H1 (cell line): ENCODE measurements around the gene GUCA2B. TPM values are rescaled to one million over a fixed set of nuclear protein-coding genes. Genes with fewer than 3 reads are reported as not detected.

Source experiments
- CTCF ChIA-PET: fragments of 300-600 bp; sonication (Branson Sonifier 250); formaldehyde crosslinking; loops from one replicate; lab custom pipeline; 2021; ENCODE audit not compliant: partially characterized antibody; lab: Charles Lee
- POLR2A ChIA-PET: fragments of 300-600 bp; sonication (Branson Sonifier 250); formaldehyde crosslinking; loops from one replicate; lab custom pipeline; 2021; ENCODE audit warnings: inconsistent platforms; ENCODE audit not compliant: partially characterized antibody; lab: Charles Lee
- DNase-seq, 2 experiments: peaks; one replicate each; pipeline versions ENCODE4 v3.0.0 to v3.0.0-alpha.2; 2010 to 2022; ENCODE audit warnings: low spot score in 2 of 2, low read depth in 1 of 2, mixed read lengths in 1 of 2
- FAIRE-seq: peaks from 2 replicates; lab custom pipeline; 2011; peaks lifted over from hg19 to GRCh38; lab: Jason Lieb, UNC
- H2AFZ ChIP-seq: 2 replicates; pipeline ENCODE4 v1.8.1; 2012; ENCODE audit warnings: low read length, inconsistent platforms
- H2AK5ac ChIP-seq: 2 replicates; pipeline ENCODE4 v1.6.1; 2013; ENCODE audit warnings: low read depth, low read length
- H2BK120ac ChIP-seq: replicated peaks from 2 replicates; pipeline ENCODE3; 2013; ENCODE audit warnings: low read depth, low read length, inconsistent platforms
- H2BK12ac ChIP-seq: 2 replicates; pipeline ENCODE4 v1.6.1; 2013; ENCODE audit warnings: low read depth, low read length
- H2BK15ac ChIP-seq: 2 replicates; pipeline ENCODE4 v1.6.1; 2013; ENCODE audit warnings: low read length
- H2BK20ac ChIP-seq: 2 replicates; pipeline ENCODE4 v1.6.1; 2013; ENCODE audit warnings: low read length
- H2BK5ac ChIP-seq: 2 replicates; pipeline ENCODE4 v1.6.1; 2013; ENCODE audit warnings: low read depth, low read length
- H3K14ac ChIP-seq: 2 replicates; pipeline ENCODE4 v1.6.1; 2013; ENCODE audit warnings: inconsistent platforms; ENCODE audit not compliant: insufficient read length
- H3K18ac ChIP-seq: 2 replicates; pipeline ENCODE4 v1.6.1; 2013; ENCODE audit warnings: low read length; ENCODE audit errors: extremely low read depth
- H3K23ac ChIP-seq: 2 replicates; pipeline ENCODE4 v1.6.1; 2013; ENCODE audit warnings: inconsistent platforms; ENCODE audit not compliant: insufficient read length
- H3K23me2 ChIP-seq: 2 replicates; pipeline ENCODE4 v1.6.1; 2013; ENCODE audit warnings: low read depth, low read length
- H3K27ac ChIP-seq: 2 replicates; pipeline ENCODE4 v1.6.1; 2011; ENCODE audit warnings: low read depth, low read length, inconsistent platforms
- H3K27me3 ChIP-seq, 4 experiments: replicated peaks in 1 of 4; 1 replicate in 1 of 4; 2 replicates in 3 of 4; pipeline versions ENCODE4 v1.6.1 to v1.8.1; 2011 to 2013; ENCODE audit warnings: low read length in 3 of 4, mild to moderate bottlenecking in 3 of 4, inconsistent platforms in 2 of 4, mixed read lengths in 2 of 4, moderate library complexity in 1 of 4; ENCODE audit not compliant: control insufficient read depth in 3 of 4, insufficient read depth in 3 of 4; ENCODE audit errors: extremely low read depth in 1 of 4
- H3K36me3 ChIP-seq, 4 experiments: 2 replicates each; pipeline versions ENCODE4 v1.6.1 to v1.8.1; 2011 to 2013; ENCODE audit warnings: mild to moderate bottlenecking in 4 of 4, low read length in 3 of 4, moderate library complexity in 2 of 4, control low read depth in 1 of 4, inconsistent platforms in 1 of 4; ENCODE audit not compliant: insufficient read depth in 4 of 4, control insufficient read depth in 2 of 4
- H3K4ac ChIP-seq: replicated peaks from 2 replicates; pipeline ENCODE3; 2013; ENCODE audit warnings: low read length, low read depth, mixed read lengths, inconsistent platforms; ENCODE audit not compliant: insufficient read length
- H3K4me1 ChIP-seq, 4 experiments: replicated peaks in 1 of 4; 1 replicate in 1 of 4; 2 replicates in 3 of 4; pipeline versions ENCODE4 v1.6.1 to v1.8.1; 2011 to 2013; ENCODE audit warnings: low read length in 3 of 4, inconsistent platforms in 2 of 4, mixed read lengths in 1 of 4; ENCODE audit not compliant: insufficient read depth in 4 of 4, control insufficient read depth in 3 of 4
- H3K4me2 ChIP-seq, 2 experiments: 2 replicates each; pipeline versions ENCODE4 v1.6.1 to v1.8.1; 2011 to 2013; ENCODE audit warnings: low read depth in 2 of 2, low read length in 2 of 2, control low read depth in 1 of 2, inconsistent platforms in 1 of 2, mild to moderate bottlenecking in 1 of 2; ENCODE audit not compliant: insufficient read depth in 1 of 2
- H3K4me3 ChIP-seq, 4 experiments: fragments of 200-600, 300-600 bp in 1 of 4; sonication (generic), shearing (Covaris generic), sonication (Bioruptor Twin) in 1 of 4; 2 replicates each; pipeline versions ENCODE4 v1.5.1 to v1.8.1; 2011 to 2016; ENCODE audit warnings: low read length in 4 of 4, low read depth in 3 of 4, control low read depth in 2 of 4, inconsistent platforms in 2 of 4, mild to moderate bottlenecking in 2 of 4, mixed read lengths in 1 of 4, moderate library complexity in 1 of 4; ENCODE audit not compliant: insufficient read depth in 2 of 4; ENCODE audit errors: extremely low read depth in 1 of 4
- H3K56ac ChIP-seq: replicated peaks from 2 replicates; pipeline ENCODE3; 2013; ENCODE audit warnings: low read depth, mild to moderate bottlenecking, mixed read lengths, low read length, inconsistent platforms; ENCODE audit not compliant: insufficient read length
- H3K79me1 ChIP-seq: 2 replicates; pipeline ENCODE4 v1.6.1; 2013; ENCODE audit warnings: low read depth, low read length, control low read depth
- H3K79me2 ChIP-seq, 2 experiments: 2 replicates each; pipeline versions ENCODE4 v1.6.1 to v1.8.1; 2012 to 2013; ENCODE audit warnings: low read length in 2 of 2, mild to moderate bottlenecking in 2 of 2, inconsistent platforms in 1 of 2; ENCODE audit not compliant: insufficient read depth in 2 of 2, control insufficient read depth in 1 of 2
- H3K9ac ChIP-seq, 4 experiments: replicated peaks in 1 of 4; 1 replicate in 1 of 4; 2 replicates in 3 of 4; pipeline versions ENCODE4 v1.6.1 to v1.8.1; 2011 to 2013; ENCODE audit warnings: low read depth in 3 of 4, low read length in 3 of 4, control low read depth in 2 of 4, mild to moderate bottlenecking in 2 of 4, moderate library complexity in 2 of 4, inconsistent platforms in 1 of 4; ENCODE audit errors: extremely low read depth in 1 of 4
- H3K9me3 ChIP-seq, 2 experiments: 2 replicates each; pipeline versions ENCODE4 v1.6.1 to v1.8.1; 2012 to 2013; ENCODE audit warnings: mild to moderate bottlenecking in 2 of 2, moderate library complexity in 2 of 2, control low read depth in 1 of 2, inconsistent platforms in 1 of 2, low read depth in 1 of 2, low read length in 1 of 2, mixed read lengths in 1 of 2; ENCODE audit not compliant: insufficient read depth in 2 of 2
- H4K20me1 ChIP-seq, 2 experiments: replicated peaks in 1 of 2; 2 replicates each; pipeline versions ENCODE3 to v1.8.1; 2011 to 2013; ENCODE audit warnings: inconsistent platforms in 2 of 2, low read length in 2 of 2, mild to moderate bottlenecking in 1 of 2; ENCODE audit not compliant: insufficient read depth in 2 of 2, control insufficient read depth in 1 of 2
- H4K5ac ChIP-seq: 2 replicates; pipeline ENCODE4 v1.6.1; 2013; ENCODE audit warnings: low read length, low read depth, mixed read lengths, inconsistent platforms; ENCODE audit not compliant: insufficient read length
- H4K8ac ChIP-seq: 2 replicates; pipeline ENCODE4 v1.8.0; 2013; ENCODE audit warnings: mild to moderate bottlenecking, moderate library complexity, low read length, inconsistent platforms; ENCODE audit not compliant: insufficient read depth; ENCODE audit errors: extremely low read depth
- H4K91ac ChIP-seq: replicated peaks from 2 replicates; pipeline ENCODE3; 2013; ENCODE audit warnings: low read length, mixed read lengths, inconsistent platforms; ENCODE audit not compliant: insufficient read length
- BRCA1 ChIP-seq: IDR thresholded peaks from 2 replicates; pipeline ENCODE4 v1.6.1; 2012; ENCODE audit warnings: low read depth, low read length, improper control_type of control experiment
- CBX5 ChIP-seq: fragments of 300-800, 300-1000 bp; sonication (generic); IDR thresholded peaks from 2 replicates; pipeline ENCODE4 v1.7.1; 2016; ENCODE audit warnings: antibody characterized with exemption, low read length, low read depth
- CHD2 ChIP-seq: IDR thresholded peaks from 2 replicates; pipeline ENCODE4 v1.6.1; 2012; ENCODE audit warnings: low read length, improper control_type of control experiment
- EP300 ChIP-seq, 2 experiments: IDR thresholded peaks; 1 replicate in 1 of 2; 2 replicates in 1 of 2; pipeline ENCODE4 v1.6.1; 2011 to 2012; ENCODE audit warnings: low read depth in 2 of 2, low read length in 2 of 2, mild to moderate bottlenecking in 2 of 2, borderline replicate concordance in 1 of 2, inconsistent platforms in 1 of 2, moderate library complexity in 1 of 2
- EZH2 ChIP-seq: fragments of 200-600 bp; sonication (generic); IDR thresholded peaks from 2 replicates; pipeline ENCODE4 v1.7.1; 2012; ENCODE audit warnings: low read depth, mild to moderate bottlenecking, moderate library complexity, low read length, inconsistent platforms; ENCODE audit not compliant: severe bottlenecking
- GABPA ChIP-seq: IDR thresholded peaks from 2 replicates; pipeline ENCODE4 v1.6.1; 2011; ENCODE audit warnings: mild to moderate bottlenecking, low read length, moderate library complexity, borderline replicate concordance; ENCODE audit not compliant: insufficient read depth
- MAFK ChIP-seq: IDR thresholded peaks from 2 replicates; pipeline ENCODE4 v1.6.1; 2012; ENCODE audit warnings: low read depth, mild to moderate bottlenecking, improper control_type of control experiment, low read length
- NRF1 ChIP-seq: IDR thresholded peaks from 2 replicates; pipeline ENCODE4 v1.6.1; 2011; ENCODE audit warnings: mild to moderate bottlenecking, low read depth, low read length, improper control_type of control experiment
- POU5F1 ChIP-seq: IDR thresholded peaks from 2 replicates; pipeline ENCODE4 v1.6.1; 2011; ENCODE audit warnings: low read depth, mild to moderate bottlenecking, low read length, moderate library complexity
- SP1 ChIP-seq: IDR thresholded peaks from 2 replicates; pipeline ENCODE4 v1.6.1; 2011; ENCODE audit warnings: low read depth, low read length
- SUZ12 ChIP-seq: fragments of 200-600 bp; sonication (generic); IDR thresholded peaks from 2 replicates; pipeline ENCODE4 v1.6.1; 2012; ENCODE audit warnings: mild to moderate bottlenecking, inconsistent platforms, low read length, moderate library complexity, mixed read lengths
- TCF12 ChIP-seq: IDR thresholded peaks from 2 replicates; pipeline ENCODE4 v1.6.1; 2011; ENCODE audit warnings: low read depth, mild to moderate bottlenecking, low read length
- WGBS, 2 experiments: shearing (Covaris generic) in 1 of 2; methylation state at CpG; one replicate each; pipeline versions ENCODE4 v1.1.6 to v1.1.7; 2013 to 2015; ENCODE audit warnings: low lambda C conversion rate in 2 of 2, mixed read lengths in 2 of 2, inconsistent platforms in 1 of 2, low coverage in 1 of 2, missing lambda C conversion rate in 1 of 2; ENCODE audit not compliant: insufficient replicate concordance in 2 of 2, insufficient coverage in 1 of 2, insufficient read length in 1 of 2; ENCODE audit errors: extremely low coverage in 1 of 2, missing lambda C conversion rate in 1 of 2; 5-methylcytosine and 5-hydroxymethylcytosine counted together
- polyA plus RNA-seq, 7 experiments: library from polyadenylated mRNA; depleted of rRNA in 3 of 7; stranded (reverse) in 5 of 7; unstranded in 2 of 7; fragments of >200 nt in 5 of 7; fragments of 200-250 nt in 2 of 7; gene quantifications; 1 replicate in 5 of 7; 2 replicates in 1 of 7; 4 replicates in 1 of 7; pipeline versions ENCODE4 v1.2.1 to v1.2.3, GENCODE V29; 2011 to 2013; ENCODE audit warnings: missing spikeins in 2 of 7, mixed read lengths in 2 of 7
- total RNA-seq: library from RNA; stranded (reverse); fragmentation: NEBNext Ultra II Directional; extraction: Animal tissue kit (Norgen Biotek cat#: 25700); gene quantifications from 2 replicates; pipeline ENCODE4 v1.2.1, GENCODE V29; 2021
- TF ChIP-seq, protein P1 (sequence below): IDR thresholded peaks from 2 replicates; pipeline ENCODE4 v1.6.1; 2011; ENCODE audit warnings: low read depth, mild to moderate bottlenecking, low read length; ENCODE audit not compliant: insufficient read depth

The GUCA2B gene
- total and polyA plus RNA-seq, 2 of the 8 experiments (the other 6 are each of a cell fraction or from before 2014, with no cell fraction given): not detected

- H3K4ac ChIP-seq: no peak overlapping the region
- H3K9ac ChIP-seq: no peak overlapping the region
- H3K14ac ChIP-seq: no peak overlapping the region
- H2AFZ ChIP-seq: peak overlapping the region; percentile 30; the same call in 1 of the 2 replicates
- H4K91ac ChIP-seq: no peak overlapping the region
- 92% methylated on average over 5 of the region's 5 CpGs; no CpG with 5 or more reads in 1 of the 2 experiments for WGBS, 2 experiments
- no peak overlapping the region for H3K27ac ChIP-seq
- no peaks in the 10 kb centered on the region for H3K79me1 ChIP-seq
- no peak overlapping the region for H2BK15ac ChIP-seq
- H2BK12ac ChIP-seq: no peak overlapping the region
- no peaks in the 10 kb centered on the region for H3K9me3 ChIP-seq
- no peak overlapping the region for H2AK5ac ChIP-seq
- H2BK120ac ChIP-seq: no peak overlapping the region
- H4K8ac ChIP-seq: no peak overlapping the region
- CTCF ChIA-PET: no interaction called here
- no peak for FAIRE-seq
- TF ChIP-seq TCF12: no peak
- TF ChIP-seq BRCA1: no peak
- no peak for TF ChIP-seq POU5F1
- no peak for TF ChIP-seq EP300 (IDR thresholded peaks at IDR 0.05; ENCODE audit: borderline replicate concordance in 1 of 2, low read depth in 2 of 2, low read length in 2 of 2)
- TF ChIP-seq SUZ12: no peak
- TF ChIP-seq MAFK: no peak
- no peak for TF ChIP-seq EZH2
- no peak for TF ChIP-seq NRF1
- TF ChIP-seq GABPA: no peak
- TF ChIP-seq, protein P1, sequence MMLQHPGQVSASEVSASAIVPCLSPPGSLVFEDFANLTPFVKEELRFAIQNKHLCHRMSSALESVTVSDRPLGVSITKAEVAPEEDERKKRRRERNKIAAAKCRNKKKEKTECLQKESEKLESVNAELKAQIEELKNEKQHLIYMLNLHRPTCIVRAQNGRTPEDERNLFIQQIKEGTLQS: no peak
- TF ChIP-seq CHD2: no peak
- no peak for TF ChIP-seq CBX5
- TF ChIP-seq SP1: no peak
- peaks cover 0 to 2% (median 0%) of the 10 kb centered on the region in 4 experiments; a peak in 2 of 7 replicates for H3K4me1 ChIP-seq
- POLR2A ChIA-PET: no interaction called here
- H3K4me2 ChIP-seq: no peak overlapping the region
- no peaks in the 10 kb centered on the region for H3K27me3 ChIP-seq
- no peaks in the 10 kb centered on the region for H4K20me1 ChIP-seq
- no peaks in the 10 kb centered on the region for H3K36me3 ChIP-seq
- H3K23ac ChIP-seq: no peak overlapping the region
- no peak overlapping the region for H3K4me3 ChIP-seq
- no peaks in the 10 kb centered on the region for H3K23me2 ChIP-seq
- no peaks in the 10 kb centered on the region for H3K79me2 ChIP-seq
- no peak overlapping the region for H3K56ac ChIP-seq
- no peak for DNase-seq
- H3K18ac ChIP-seq: no peak overlapping the region
- H2BK5ac ChIP-seq: no peak overlapping the region
- no peak overlapping the region for H2BK20ac ChIP-seq
- H4K5ac ChIP-seq: no peak overlapping the region
Measured at GRCh38 chr1:42133390-42133789, 19.8 kb upstream of the GUCA2B start.
